Measurements from ENCODE around the gene TSC22D4.
"Not testable (repeated sequence)": the region's sequence is repeated elsewhere in the genome, so short reads cannot be mapped to it uniquely, and the experiment has no call there.

Gene TSC22D4

DNA sequence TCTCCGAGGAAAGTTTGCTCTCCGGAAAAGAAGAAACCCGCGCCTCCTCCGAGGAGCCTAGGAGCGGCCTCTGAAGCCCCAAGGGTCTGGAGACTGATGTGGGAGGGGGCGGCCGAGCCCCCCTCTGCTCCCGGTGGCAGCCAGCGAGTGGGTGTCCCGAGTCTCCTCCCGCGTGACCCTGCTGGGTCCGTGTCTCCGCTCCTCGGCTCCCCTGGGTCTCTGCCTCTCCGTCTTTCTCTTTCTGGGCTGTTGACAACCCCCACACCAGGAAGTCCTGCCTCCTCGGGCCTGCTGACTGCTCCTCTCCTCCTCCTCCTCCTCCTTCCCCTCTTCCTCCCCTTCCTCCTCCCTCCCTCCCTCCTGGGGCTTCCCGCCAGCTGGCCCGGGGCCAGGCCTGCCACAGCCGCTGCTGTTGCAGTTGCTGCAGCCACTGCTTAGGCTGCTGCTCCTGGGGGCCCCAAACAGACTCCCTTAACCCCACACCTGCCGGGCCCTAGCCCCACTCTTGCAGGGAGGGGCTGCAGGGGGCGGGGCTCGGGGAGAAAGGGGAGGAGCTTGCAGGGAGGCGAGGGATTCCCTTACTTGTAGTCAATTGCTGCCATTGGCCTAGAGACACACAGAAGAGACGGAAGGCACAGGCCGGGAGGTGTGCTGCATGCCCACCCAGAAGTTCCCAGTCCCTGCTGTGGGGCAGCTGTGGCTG, at the start of gene TSC22D4:
Gene TSC22D4, minus strand, starts transcription at position 257 of the 703 bp plus-strand sequence. CDS start 1,176 bp downstream, outside the sequence.
- no peak for DNase-seq

DNA sequence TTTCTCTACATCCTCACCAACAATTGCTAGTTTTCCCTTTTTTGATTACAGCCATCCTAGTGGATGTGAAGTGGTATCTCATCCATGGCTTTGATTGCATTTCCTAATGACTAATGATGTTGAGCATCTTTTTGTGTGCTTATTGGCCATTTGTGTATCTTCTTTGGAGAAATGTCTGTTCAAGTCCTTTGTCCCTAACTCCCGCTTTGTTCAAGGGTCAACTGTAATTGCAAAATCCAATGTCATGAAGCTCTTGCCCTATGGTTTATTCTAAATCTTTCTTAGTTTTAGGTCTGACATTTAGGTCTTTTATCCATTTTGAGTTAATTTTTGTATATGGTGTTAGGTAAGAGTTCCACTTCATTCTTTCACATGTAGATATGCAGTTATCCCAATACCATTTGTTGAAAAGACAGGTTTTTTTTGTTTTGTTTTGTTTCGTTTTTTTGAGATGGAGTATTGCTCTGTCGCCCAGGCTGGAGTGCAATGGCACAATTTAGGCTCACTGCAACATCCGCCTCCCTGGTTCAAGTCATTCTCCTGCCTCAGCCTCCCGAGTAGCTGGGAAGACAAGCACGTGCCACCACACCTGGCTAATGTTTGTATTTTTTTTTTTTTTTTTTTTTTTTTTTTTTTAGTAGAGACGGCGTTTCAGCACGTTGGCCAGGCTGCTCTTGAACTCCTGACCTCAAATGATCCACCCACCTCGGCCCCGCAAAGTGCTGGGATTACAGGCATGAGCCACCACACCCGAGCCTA, 49.3 kb upstream of the TSC22D4 start:
- DNase-seq = not testable (repeated sequence)

DNA sequence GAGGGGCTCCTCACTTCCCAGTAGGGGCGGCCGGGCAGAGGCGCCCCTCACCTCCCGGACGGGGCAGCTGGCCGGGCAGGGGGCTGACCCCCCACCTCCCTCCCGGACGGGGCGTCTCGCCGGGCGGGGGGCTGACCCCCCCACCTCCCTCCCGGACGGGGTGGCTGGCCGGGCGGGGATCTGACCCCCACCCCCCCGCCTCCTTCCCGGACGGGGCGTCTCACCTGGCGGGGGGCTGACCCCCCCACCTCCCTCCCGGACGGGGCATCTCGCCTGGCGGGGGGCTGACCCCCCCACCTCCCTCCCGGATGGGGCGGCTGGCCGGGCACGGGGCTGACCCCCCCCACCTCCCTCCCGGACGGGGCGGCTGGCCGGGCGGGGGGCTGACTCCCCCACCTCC, 44.2 kb upstream of the TSC22D4 start:
- DNase-seq = not testable (repeated sequence)

DNA sequence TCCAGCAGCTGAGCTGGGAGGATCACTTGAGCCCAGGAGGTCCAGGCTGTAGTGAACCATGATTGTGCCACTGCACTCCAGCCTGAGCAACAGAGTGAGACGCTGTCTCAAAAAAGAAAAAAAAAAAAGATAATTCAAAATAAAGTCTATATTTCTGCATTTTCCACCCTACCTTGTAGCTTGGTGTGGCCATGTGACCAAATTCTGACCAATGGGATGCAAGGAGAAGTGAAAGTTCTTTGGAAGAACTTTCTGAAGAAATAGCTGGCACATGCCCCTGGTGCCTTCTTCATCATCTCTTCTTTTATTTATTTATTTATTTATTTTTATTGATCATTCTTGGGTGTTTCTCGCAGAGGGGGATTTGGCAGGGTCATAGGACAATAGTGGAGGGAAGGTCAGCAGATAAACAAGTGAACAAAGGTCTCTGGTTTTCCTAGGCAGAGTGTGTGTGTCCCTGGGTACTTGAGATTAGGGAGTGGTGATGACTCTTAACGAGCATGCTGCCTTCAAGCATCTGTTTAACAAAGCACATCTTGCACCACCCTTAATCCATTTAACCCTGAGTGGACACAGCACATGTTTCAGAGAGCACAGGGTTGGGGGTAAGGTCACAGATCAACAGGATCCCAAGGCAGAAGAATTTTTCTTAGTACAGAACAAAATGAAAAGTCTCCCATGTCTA, 43.0 kb upstream of the TSC22D4 start:
- not testable (repeated sequence) for DNase-seq

- no peak for DNase-seq
These were observed 42.1 kb upstream of the TSC22D4 start for GRCh38 chr7:100521076-100521475.

- no peak for DNase-seq
These were observed 41.1 kb upstream of the TSC22D4 start for GRCh38 chr7:100520138-100520537.

- no peak for DNase-seq
These were observed 40.6 kb upstream of the TSC22D4 start for GRCh38 chr7:100519580-100519979.

- no peak for DNase-seq
These were observed 38.3 kb upstream of the TSC22D4 start for GRCh38 chr7:100517305-100517704.

DNA sequence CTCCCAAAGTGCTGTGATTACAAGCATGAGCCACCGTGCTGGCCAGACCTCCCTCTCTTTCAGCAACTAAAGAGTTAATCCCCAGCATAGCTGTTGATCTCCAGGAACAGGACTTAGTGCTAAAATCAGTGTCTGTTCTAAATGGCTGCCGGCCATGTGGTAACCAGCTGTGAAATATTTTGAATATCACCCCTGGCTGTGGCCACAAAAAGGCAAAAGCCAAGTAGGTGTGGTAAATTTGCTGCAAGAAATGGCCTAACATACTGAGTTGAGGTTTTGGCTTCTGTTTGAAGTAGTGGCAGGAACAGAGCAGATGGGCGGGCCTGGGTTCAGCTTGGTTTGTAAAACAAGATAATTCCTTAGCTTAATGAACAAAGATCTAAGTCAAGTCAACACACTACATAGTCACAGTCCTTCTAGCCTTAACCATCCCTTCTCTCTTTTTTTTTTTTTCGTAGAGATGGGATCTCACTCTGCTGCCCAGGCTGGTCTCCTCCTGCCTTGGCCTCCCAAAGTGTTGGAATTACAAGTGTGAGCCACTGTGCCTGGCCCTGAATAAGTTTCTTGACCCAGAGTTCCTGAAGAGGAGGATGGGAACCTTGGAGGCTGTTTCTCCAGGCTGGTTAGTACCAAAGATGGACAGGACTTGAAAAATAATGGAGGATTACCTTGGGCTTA, 37.3 kb upstream of the TSC22D4 start:
- DNase-seq = no peak

DNA sequence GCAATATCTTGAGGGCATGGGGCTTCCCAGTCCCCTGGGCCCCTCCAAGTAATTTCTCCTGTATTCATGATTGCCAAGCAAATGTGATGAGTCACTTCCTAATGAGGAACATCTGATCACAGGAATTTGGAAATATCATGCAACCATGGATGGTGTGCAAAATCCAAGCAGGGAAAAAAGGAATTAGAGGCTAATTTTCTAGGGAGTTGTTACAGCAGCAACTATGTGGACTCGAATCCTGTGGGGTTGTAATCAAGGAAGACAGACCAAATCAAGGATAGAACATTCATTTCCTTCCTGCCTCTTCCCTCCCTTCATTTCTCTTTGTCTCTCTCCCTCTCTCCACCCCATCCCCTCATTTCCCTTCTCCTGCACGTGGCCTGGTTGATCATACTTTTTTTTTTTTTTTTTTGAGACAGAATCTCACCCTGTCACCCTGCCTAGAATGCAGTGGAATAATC, 36.1 kb upstream of the TSC22D4 start:
- no peak for DNase-seq

DNA sequence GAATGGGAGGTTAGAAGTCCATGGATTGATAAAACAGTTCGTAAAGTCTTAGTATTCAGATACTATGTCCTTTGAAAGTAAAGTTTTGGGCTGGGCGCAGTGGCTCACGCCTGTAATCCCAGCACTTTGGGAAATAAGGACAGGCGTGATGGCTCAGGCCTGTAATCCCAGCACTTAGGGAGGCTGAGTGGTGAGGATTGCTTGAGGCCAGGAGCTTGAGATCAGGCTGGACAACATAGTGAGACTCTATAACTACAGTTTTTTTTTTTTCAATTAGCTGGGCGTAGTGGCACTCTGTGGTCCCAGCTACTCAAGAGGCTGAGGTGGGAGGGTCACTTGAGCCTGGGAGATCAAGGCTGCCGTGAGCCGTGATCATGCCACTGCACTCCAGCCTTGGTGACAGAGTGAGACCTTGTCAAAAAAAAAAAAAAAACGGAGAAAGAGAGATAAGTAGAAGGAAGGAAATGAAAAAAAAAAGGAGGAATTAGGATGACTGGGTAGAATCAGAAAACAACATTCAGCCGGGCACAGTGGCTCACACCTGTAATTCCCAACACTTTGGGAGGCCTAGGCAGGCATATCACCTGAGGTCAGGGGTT, 34.3 kb upstream of the TSC22D4 start:
- DNase-seq = no peak

- no peak for DNase-seq
These were observed 31.6 kb upstream of the TSC22D4 start for GRCh38 chr7:100510437-100511239.

DNA sequence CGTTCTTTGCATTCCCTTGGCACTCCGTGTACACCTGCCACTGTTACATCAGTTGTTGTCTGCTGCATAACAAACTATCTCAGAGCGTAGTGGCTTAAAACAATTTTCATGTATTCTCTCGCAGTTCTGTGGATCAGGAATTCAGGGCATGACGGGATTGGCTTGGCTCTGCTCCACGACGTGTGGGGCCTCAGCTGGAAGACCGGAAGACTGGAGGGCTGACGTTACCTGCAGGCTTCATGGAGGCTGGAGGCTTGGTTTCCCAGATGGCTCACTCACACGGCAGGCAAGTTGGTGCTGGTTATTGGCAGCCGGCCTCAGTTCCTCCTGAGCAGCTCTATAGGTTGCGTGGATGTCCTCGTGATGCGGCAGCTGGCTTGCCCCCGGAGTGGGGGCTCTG, 30.2 kb upstream of the TSC22D4 start:
- no peak for DNase-seq

- no peak for DNase-seq
These were observed 27.4 kb upstream of the TSC22D4 start for GRCh38 chr7:100506356-100506923.

- no peak for DNase-seq
These were observed 26.0 kb upstream of the TSC22D4 start for GRCh38 chr7:100504887-100505611.

DNA sequence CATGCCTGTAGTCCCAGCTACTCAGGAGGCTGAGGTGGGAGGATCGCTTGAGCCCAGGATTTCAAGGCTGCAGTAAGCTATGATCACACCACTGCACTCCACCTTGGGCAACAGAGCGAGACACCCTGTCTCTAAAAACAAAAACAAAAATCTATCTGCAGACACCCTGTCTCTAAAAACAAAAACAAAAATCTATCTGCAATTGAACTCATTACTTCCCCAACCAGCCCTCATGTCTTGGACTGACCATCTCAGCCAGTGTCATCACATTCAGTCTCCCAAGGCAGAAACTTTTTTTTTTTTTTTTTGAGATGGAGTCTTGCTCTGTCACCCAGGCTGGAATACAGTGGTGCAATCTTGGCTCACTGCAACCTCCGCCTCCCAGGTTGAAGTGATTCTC, 25.0 kb upstream of the TSC22D4 start:
- not testable (repeated sequence) for DNase-seq

- DNase-seq = not testable (repeated sequence)
These were observed 21.7 kb upstream of the TSC22D4 start for GRCh38 chr7:100500743-100501142.

- no peak for DNase-seq
These were observed 17.5 kb upstream of the TSC22D4 start for GRCh38 chr7:100496509-100496908.

- DNase-seq = no peak
These were observed 14.7 kb upstream of the TSC22D4 start for GRCh38 chr7:100493476-100494264.
